Mesendoderm (in vitro differentiated cells): Measurements from ENCODE around the gene BRINP1.
A peak's percentile ranks its signal among the peaks of the same experiment; 100 is the strongest.

Source experiments
- DNase-seq: peaks from one replicate; pipeline ENCODE4 v3.0.0; 2013
- H2AK5ac ChIP-seq: 2 replicates; pipeline ENCODE4 v1.6.1; 2013; ENCODE audit warnings: low read length, inconsistent platforms
- H2BK120ac ChIP-seq: 2 replicates; pipeline ENCODE4 v1.6.1; 2013; ENCODE audit warnings: low read depth, mild to moderate bottlenecking, low read length, moderate library complexity, mixed read lengths
- H2BK15ac ChIP-seq: replicated peaks from 2 replicates; pipeline ENCODE4 v1.6.1; 2013; ENCODE audit warnings: low read depth, mild to moderate bottlenecking, moderate library complexity
- H2BK5ac ChIP-seq: 2 replicates; pipeline ENCODE4 v1.6.1; 2013; ENCODE audit warnings: low read length, inconsistent platforms
- H3K18ac ChIP-seq: 2 replicates; pipeline ENCODE4 v1.6.1; 2013; ENCODE audit warnings: mild to moderate bottlenecking, low read length, mixed read lengths
- H3K23ac ChIP-seq: one replicate; pipeline ENCODE4 v1.6.1; 2013; ENCODE audit warnings: low read length
- H3K27ac ChIP-seq: 2 replicates; pipeline ENCODE4 v1.5.1; 2013; ENCODE audit warnings: low read depth, mild to moderate bottlenecking, inconsistent platforms, low read length, moderate library complexity
- H3K27me3 ChIP-seq: 2 replicates; pipeline ENCODE4 v1.6.1; 2013; ENCODE audit warnings: low read length, control low read depth, mild to moderate bottlenecking, inconsistent platforms; ENCODE audit not compliant: insufficient read depth, poor library complexity
- H3K36me3 ChIP-seq: 2 replicates; pipeline ENCODE4 v1.6.1; 2013; ENCODE audit warnings: low read length, inconsistent platforms; ENCODE audit not compliant: control insufficient read depth, insufficient read depth
- H3K4ac ChIP-seq: one replicate; pipeline ENCODE4 v1.6.1; 2013; ENCODE audit warnings: low read depth, mild to moderate bottlenecking, low read length, moderate library complexity
- H3K4me1 ChIP-seq: 2 replicates; pipeline ENCODE4 v1.6.1; 2013; ENCODE audit warnings: low read depth, low read length, inconsistent platforms; ENCODE audit not compliant: control insufficient read depth
- H3K4me2 ChIP-seq: 2 replicates; pipeline ENCODE4 v1.6.1; 2013; ENCODE audit warnings: low read length
- H3K4me3 ChIP-seq: 2 replicates; pipeline ENCODE4 v1.5.1; 2013; ENCODE audit warnings: mild to moderate bottlenecking, low read length
- H3K56ac ChIP-seq: one replicate; pipeline ENCODE4 v1.6.1; 2013; ENCODE audit warnings: low read length
- H3K79me1 ChIP-seq: 2 replicates; pipeline ENCODE4 v1.6.1; 2013; ENCODE audit warnings: low read length, inconsistent platforms
- H3K79me2 ChIP-seq: 2 replicates; pipeline ENCODE4 v1.6.1; 2013; ENCODE audit warnings: mild to moderate bottlenecking, low read length; ENCODE audit not compliant: control insufficient read depth, insufficient read depth
- H3K9ac ChIP-seq: 2 replicates; pipeline ENCODE4 v1.6.1; 2013; ENCODE audit warnings: low read length, inconsistent platforms
- H4K5ac ChIP-seq: one replicate; pipeline ENCODE4 v1.6.1; 2013; ENCODE audit warnings: low read length
- H4K8ac ChIP-seq: one replicate; pipeline ENCODE4 v1.6.1; 2013; ENCODE audit warnings: low read depth, mild to moderate bottlenecking, control low read depth, low read length, moderate library complexity
- WGBS: extraction: QIAGEN DNeasy Blood & Tissue Kit; methylation state at CpG from one replicate; pipeline ENCODE4 v1.1.7; 2013; ENCODE audit warnings: low lambda C conversion rate, missing lambda C conversion rate; ENCODE audit not compliant: insufficient coverage; ENCODE audit errors: extremely low coverage; 5-methylcytosine and 5-hydroxymethylcytosine counted together

Gene BRINP1

DNA sequence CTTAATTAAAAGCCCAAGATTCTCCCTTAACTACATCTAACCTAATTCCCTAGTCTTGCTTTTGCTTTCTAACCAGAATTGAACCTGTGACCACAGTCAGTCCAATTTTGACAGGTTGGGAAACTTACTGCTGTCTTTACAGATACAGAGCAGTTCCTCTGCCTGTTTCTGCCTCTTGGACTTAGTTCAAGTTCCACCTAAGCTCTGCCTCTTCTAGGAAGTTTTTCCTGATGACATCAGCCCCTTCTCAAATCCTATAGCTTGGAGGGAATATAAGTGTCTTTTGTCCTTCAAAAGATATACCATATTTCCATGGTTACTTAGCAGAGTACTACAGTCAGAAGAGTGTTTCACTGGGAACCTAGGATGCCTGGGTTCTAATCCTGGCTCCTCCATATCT lies 31.7 kb downstream of the BRINP1 start:
- Histone ChIP-seq H3K79me2 (no peaks in the 10 kb centered on the region), H2BK5ac (no peak overlapping the region), H2AK5ac (no peak overlapping the region), H3K9ac (no peak overlapping the region), H2BK120ac (no peak overlapping the region), H4K5ac (no peak overlapping the region), H3K27me3 (no peaks in the 10 kb centered on the region), H3K4me2 (no peak overlapping the region), H3K18ac (no peak overlapping the region), H3K36me3 (no peaks in the 10 kb centered on the region), H3K4me3 (no peak overlapping the region), H3K56ac (no peak overlapping the region), H3K23ac (no peak overlapping the region), H2BK15ac (no peak overlapping the region), H3K79me1 (no peaks in the 10 kb centered on the region), H4K8ac (no peak overlapping the region), H3K4ac (no peak overlapping the region), H3K4me1 (peaks cover 11% of the 10 kb centered on the region), H3K27ac (no peak overlapping the region)
- peak; percentile 36 for DNase-seq

GRCh38 chr9:119334745-119335144 lies 34.5 kb downstream of the BRINP1 start:
- no peak overlapping the region for H3K9ac ChIP-seq
- no peaks in the 10 kb centered on the region for H3K79me1 ChIP-seq
- peaks cover 10% of the 10 kb centered on the region for H3K4me1 ChIP-seq
- no peak overlapping the region for H2AK5ac ChIP-seq
- H2BK15ac ChIP-seq: no peak overlapping the region
- H3K18ac ChIP-seq: no peak overlapping the region
- H3K23ac ChIP-seq: no peak overlapping the region
- H3K79me2 ChIP-seq: no peaks in the 10 kb centered on the region
- H3K56ac ChIP-seq: no peak overlapping the region
- H4K5ac ChIP-seq: no peak overlapping the region
- no peak for DNase-seq
- no CpG with 5 or more reads among the region's 5 CpGs for WGBS
- no peak overlapping the region for H2BK120ac ChIP-seq
- H3K4me3 ChIP-seq: no peak overlapping the region
- no peak overlapping the region for H3K4ac ChIP-seq
- H3K27me3 ChIP-seq: no peaks in the 10 kb centered on the region
- no peak overlapping the region for H3K27ac ChIP-seq
- H2BK5ac ChIP-seq: no peak overlapping the region
- H3K4me2 ChIP-seq: no peak overlapping the region
- no peaks in the 10 kb centered on the region for H3K36me3 ChIP-seq
- no peak overlapping the region for H4K8ac ChIP-seq

DNA sequence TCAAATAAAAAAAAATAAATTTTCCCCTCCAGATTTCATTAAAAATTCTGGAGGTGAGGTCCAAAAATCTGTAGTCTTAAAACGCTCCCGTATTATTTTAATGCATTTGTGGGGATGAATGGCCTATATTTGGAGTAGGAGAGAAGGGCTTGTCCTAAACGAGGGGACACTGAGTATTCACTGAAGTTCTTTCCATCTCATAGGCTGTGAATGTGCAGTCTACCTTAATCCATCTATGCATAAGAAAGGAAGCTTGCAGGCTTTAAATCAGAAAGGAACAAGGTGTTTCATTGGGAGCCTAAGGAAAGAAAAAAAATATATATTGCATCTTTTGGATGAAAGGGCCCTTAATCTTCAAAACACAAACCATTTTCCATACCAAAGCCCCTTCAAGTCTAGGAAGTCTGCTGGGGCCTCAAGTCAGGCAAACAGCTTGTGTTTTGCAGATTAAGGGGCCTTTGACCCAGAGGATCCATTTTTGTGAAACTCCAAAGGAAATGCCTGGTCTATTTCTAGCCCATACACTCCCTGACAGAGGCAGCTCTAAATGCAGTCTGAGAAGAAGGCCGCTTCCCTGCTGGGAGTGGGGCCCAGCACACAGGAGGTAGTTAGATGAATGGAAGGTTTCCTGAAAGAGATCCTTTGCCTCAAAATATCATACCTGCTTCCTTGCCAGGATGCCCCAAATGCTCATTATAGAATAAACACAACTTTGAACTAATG lies 35.6 kb downstream of the BRINP1 start:
- H3K27ac ChIP-seq: no peak overlapping the region
- no peak overlapping the region for H4K5ac ChIP-seq
- H3K4me3 ChIP-seq: no peak overlapping the region
- no CpG with 5 or more reads among the region's 4 CpGs for WGBS
- H2BK5ac ChIP-seq: no peak overlapping the region
- H3K4me2 ChIP-seq: no peak overlapping the region
- H2BK120ac ChIP-seq: no peak overlapping the region
- H3K79me1 ChIP-seq: no peaks in the 10 kb centered on the region
- H2AK5ac ChIP-seq: no peak overlapping the region
- peaks cover 10% of the 10 kb centered on the region for H3K4me1 ChIP-seq
- H3K36me3 ChIP-seq: no peaks in the 10 kb centered on the region
- H3K4ac ChIP-seq: no peak overlapping the region
- H3K18ac ChIP-seq: no peak overlapping the region
- no peak overlapping the region for H3K56ac ChIP-seq
- no peaks in the 10 kb centered on the region for H3K79me2 ChIP-seq
- H2BK15ac ChIP-seq: no peak overlapping the region
- DNase-seq: peak; percentile 21
- no peak overlapping the region for H3K23ac ChIP-seq
- no peak overlapping the region for H4K8ac ChIP-seq
- no peak overlapping the region for H3K9ac ChIP-seq
- H3K27me3 ChIP-seq: no peaks in the 10 kb centered on the region

GRCh38 chr9:119332522-119332921 lies 36.7 kb downstream of the BRINP1 start:
- H2BK15ac ChIP-seq: no peak overlapping the region
- no peak overlapping the region for H2AK5ac ChIP-seq
- no peak overlapping the region for H3K4ac ChIP-seq
- H3K4me3 ChIP-seq: no peak overlapping the region
- H2BK5ac ChIP-seq: no peak overlapping the region
- H3K79me1 ChIP-seq: no peaks in the 10 kb centered on the region
- DNase-seq: peak; percentile 75
- no peaks in the 10 kb centered on the region for H3K36me3 ChIP-seq
- no peak overlapping the region for H3K9ac ChIP-seq
- no peak overlapping the region for H3K23ac ChIP-seq
- H4K8ac ChIP-seq: no peak overlapping the region
- no peaks in the 10 kb centered on the region for H3K79me2 ChIP-seq
- no peak overlapping the region for H3K4me2 ChIP-seq
- H4K5ac ChIP-seq: no peak overlapping the region
- WGBS: no CpG with 5 or more reads among the region's 2 CpGs
- H3K4me1 ChIP-seq: peaks cover 10% of the 10 kb centered on the region
- no peak overlapping the region for H3K27ac ChIP-seq
- no peak overlapping the region for H3K56ac ChIP-seq
- H2BK120ac ChIP-seq: no peak overlapping the region
- H3K18ac ChIP-seq: no peak overlapping the region
- no peaks in the 10 kb centered on the region for H3K27me3 ChIP-seq

- H3K36me3 ChIP-seq: no peaks in the 10 kb centered on the region
- no peaks in the 10 kb centered on the region for H3K79me2 ChIP-seq
- no peak overlapping the region for H2BK15ac ChIP-seq
- no peak overlapping the region for H3K27ac ChIP-seq
- no peak overlapping the region for H2BK5ac ChIP-seq
- H3K23ac ChIP-seq: no peak overlapping the region
- H3K4me2 ChIP-seq: no peak overlapping the region
- no peaks in the 10 kb centered on the region for H3K4me1 ChIP-seq
- WGBS: no CpG with 5 or more reads among the region's 7 CpGs
- no peak overlapping the region for H3K56ac ChIP-seq
- no peak overlapping the region for H3K4ac ChIP-seq
- no peak overlapping the region for H4K8ac ChIP-seq
- no peak overlapping the region for H3K9ac ChIP-seq
- H2AK5ac ChIP-seq: no peak overlapping the region
- H2BK120ac ChIP-seq: no peak overlapping the region
- H3K18ac ChIP-seq: no peak overlapping the region
- no peaks in the 10 kb centered on the region for H3K27me3 ChIP-seq
- H4K5ac ChIP-seq: no peak overlapping the region
- no peak overlapping the region for H3K4me3 ChIP-seq
- H3K79me1 ChIP-seq: no peaks in the 10 kb centered on the region
- DNase-seq: no peak
Observed at GRCh38 chr9:119322184-119322583, 47.1 kb downstream of the BRINP1 start.

GRCh38 chr9:119318371-119318770 lies 50.9 kb downstream of the BRINP1 start:
- Histone ChIP-seq H2BK5ac (no peak overlapping the region), H3K4me3 (no peak overlapping the region), H3K4me1 (no peaks in the 10 kb centered on the region), H3K4me2 (no peak overlapping the region), H2BK15ac (no peak overlapping the region), H3K18ac (no peak overlapping the region), H4K8ac (no peak overlapping the region), H2BK120ac (no peak overlapping the region), H3K4ac (no peak overlapping the region), H2AK5ac (no peak overlapping the region), H3K36me3 (no peaks in the 10 kb centered on the region), H3K9ac (no peak overlapping the region), H3K23ac (no peak overlapping the region), H4K5ac (no peak overlapping the region), H3K27ac (no peak overlapping the region), H3K79me1 (no peaks in the 10 kb centered on the region), H3K27me3 (no peaks in the 10 kb centered on the region), H3K79me2 (no peaks in the 10 kb centered on the region), H3K56ac (no peak overlapping the region)
- WGBS: no CpG with 5 or more reads among the region's 4 CpGs
- peak; percentile 33 for DNase-seq
